HCT116 (cell line): ENCODE measurements around the gene ETFA. TPM values are rescaled to one million over a fixed set of nuclear protein-coding genes. Genes with fewer than 3 reads are reported as not detected.

ENCODE experiments used
- ATAC-seq: fragments of 200-7000 bp; cut with Tn5 transposase; 2 replicates; pipeline ENCODE4 v1.9.1; 2020; ENCODE audit warnings: mild to moderate bottlenecking, moderate library complexity
- BruUV-seq: library from RNA; stranded (reverse); fragments of 400-500 nt; replicated peaks from 2 replicates; lab custom pipeline; 2021; lab: Mats Ljungman, UMichigan
- CTCF ChIA-PET: fragments of 300-600 bp; sonication (Branson Sonifier 250); formaldehyde crosslinking; loops from one replicate; lab custom pipeline; 2021; ENCODE audit warnings: antibody characterized with exemption; lab: Charles Lee
- POLR2A ChIA-PET: fragments of 300-600, 350-600 bp; sonication (Branson Sonifier 250); formaldehyde crosslinking; loops from one replicate; lab custom pipeline; 2021; ENCODE audit warnings: antibody characterized with exemption; lab: Charles Lee
- RAD21 ChIA-PET, 2 experiments: fragments of 300-600 bp; sonication (Branson Sonifier 250); formaldehyde crosslinking; loops; one replicate each; lab custom pipeline; 2023; ENCODE audit warnings: low total read pairs in 2 of 2; ENCODE audit not compliant: uncharacterized antibody in 2 of 2, unreplicated experiment in 2 of 2, low non-redundant PET in 1 of 2; lab: Charles Lee
- DNase-seq: peaks from one replicate; pipeline ENCODE4 v3.0.0-alpha.2; 2010; ENCODE audit warnings: low read depth, low spot score
- H2AFZ ChIP-seq: fragments of 200-600 bp; shearing (Covaris generic), sonication (generic); 2 replicates; pipeline ENCODE4 v1.6.1; 2017; ENCODE audit warnings: low read depth, mixed run types, mixed read lengths, antibody characterized with exemption, low read length; ENCODE audit not compliant: poor library complexity, severe bottlenecking
- H3K27ac ChIP-seq: 2 replicates; pipeline ENCODE4 v1.5.1; 2012; ENCODE audit warnings: low read depth, low read length
- H3K27me3 ChIP-seq: fragments of 200-600 bp; sonication (generic); 2 replicates; pipeline ENCODE4 v1.6.1; 2016; ENCODE audit warnings: mixed run types, low read length, mixed read lengths; ENCODE audit not compliant: insufficient read depth
- H3K36me3 ChIP-seq, 2 experiments: fragments of 200-500 bp in 1 of 2; fragments of 200-600 bp in 1 of 2; sonication (Bioruptor generic) in 1 of 2; sonication (generic) in 1 of 2; 2 replicates each; pipeline versions ENCODE4 v1.5.1 to v1.6.1; 2014 to 2016; ENCODE audit warnings: low read length in 2 of 2, inconsistent platforms in 1 of 2, mixed read lengths in 1 of 2, mixed run types in 1 of 2; ENCODE audit not compliant: insufficient read depth in 2 of 2, control insufficient read depth in 1 of 2
- H3K4me1 ChIP-seq, 2 experiments: fragments of 200-600 bp in 1 of 2; sonication (generic) in 1 of 2; 2 replicates each; pipeline versions ENCODE4 v1.5.1 to v1.6.1; 2012 to 2017; ENCODE audit warnings: low read length in 2 of 2, inconsistent platforms in 1 of 2, mild to moderate bottlenecking in 1 of 2, mixed read lengths in 1 of 2, mixed run types in 1 of 2, moderate library complexity in 1 of 2; ENCODE audit not compliant: insufficient read depth in 2 of 2, control insufficient read depth in 1 of 2
- H3K4me2 ChIP-seq: fragments of 200-600 bp; sonication (generic); 2 replicates; pipeline ENCODE4 v1.6.1; 2017; ENCODE audit warnings: mixed run types, low read length, mixed read lengths
- H3K4me3 ChIP-seq, 2 experiments: fragments of 200-600 bp in 1 of 2; sonication (generic) in 1 of 2; replicated peaks in 1 of 2; 2 replicates each; pipeline ENCODE4 v1.5.1; 2011 to 2016; ENCODE audit warnings: low read length in 2 of 2, control low read depth in 1 of 2, low read depth in 1 of 2, mild to moderate bottlenecking in 1 of 2, mixed read lengths in 1 of 2, mixed run types in 1 of 2
- H3K79me2 ChIP-seq: fragments of 200-600 bp; sonication (generic); 2 replicates; pipeline ENCODE4 v1.6.1; 2017; ENCODE audit warnings: mild to moderate bottlenecking, mixed run types, low read length, moderate library complexity, mixed read lengths; ENCODE audit not compliant: insufficient read depth
- H3K9ac ChIP-seq: fragments of 200-600 bp; sonication (generic); 2 replicates; pipeline ENCODE4 v1.6.1; 2016; ENCODE audit warnings: low read length, mixed read lengths
- H3K9me2 ChIP-seq: fragments of 200-600 bp; sonication (generic), shearing (Covaris generic); 2 replicates; pipeline ENCODE4 v1.6.1; 2017; ENCODE audit warnings: mixed run types, mild to moderate bottlenecking, moderate library complexity; ENCODE audit not compliant: insufficient read depth
- H3K9me3 ChIP-seq, 2 experiments: fragments of 200-500 bp in 1 of 2; fragments of 200-600 bp in 1 of 2; sonication (Bioruptor generic) in 1 of 2; sonication (generic) in 1 of 2; 2 replicates each; pipeline ENCODE4 v1.6.1; 2014 to 2017; ENCODE audit warnings: low read length in 2 of 2, mixed read lengths in 2 of 2, inconsistent platforms in 1 of 2, low read depth in 1 of 2, mild to moderate bottlenecking in 1 of 2, mixed run types in 1 of 2, moderate library complexity in 1 of 2; ENCODE audit not compliant: control insufficient read depth in 1 of 2, insufficient read depth in 1 of 2
- H4K20me1 ChIP-seq: fragments of 200-600 bp; sonication (generic), shearing (Covaris generic); 2 replicates; pipeline ENCODE4 v1.6.1; 2017; ENCODE audit warnings: mixed run types, mild to moderate bottlenecking, moderate library complexity; ENCODE audit not compliant: insufficient read depth
- CEBPB ChIP-seq: IDR thresholded peaks from 2 replicates; pipeline ENCODE4 v1.6.1; 2012; ENCODE audit warnings: low read depth
- EGR1 ChIP-seq: IDR thresholded peaks from 2 replicates; pipeline ENCODE4 v1.6.1; 2012; ENCODE audit warnings: low read depth
- EZH2 ChIP-seq: fragments of 200-600 bp; sonication (generic); IDR thresholded peaks from 2 replicates; pipeline ENCODE4 v1.6.1; 2017; ENCODE audit warnings: antibody characterized with exemption, mixed run types
- EZH2phosphoT487 ChIP-seq: fragments of 200-600 bp; IDR thresholded peaks from 2 replicates; pipeline ENCODE4 v1.6.1; 2018; ENCODE audit warnings: antibody characterized with exemption, borderline replicate concordance
- JUND ChIP-seq: IDR thresholded peaks from 2 replicates; pipeline ENCODE4 v1.6.1; 2012
- SIN3A ChIP-seq: IDR thresholded peaks from 2 replicates; pipeline ENCODE4 v1.6.1; 2012; ENCODE audit warnings: low read depth
- SP1 ChIP-seq: IDR thresholded peaks from 2 replicates; pipeline ENCODE4 v1.6.1; 2012; ENCODE audit warnings: low read depth
- SRF ChIP-seq: IDR thresholded peaks from 2 replicates; pipeline ENCODE4 v1.6.1; 2012; ENCODE audit warnings: low read depth
- TCF7L2 ChIP-seq: IDR thresholded peaks from 2 replicates; pipeline ENCODE4 v1.7.0; 2011; ENCODE audit warnings: borderline replicate concordance, inconsistent platforms; ENCODE audit not compliant: insufficient read depth, insufficient read length; ENCODE audit errors: extremely low read depth
- ZBTB33 ChIP-seq: IDR thresholded peaks from 2 replicates; pipeline ENCODE4 v1.6.1; 2011; ENCODE audit warnings: mild to moderate bottlenecking, low read length, moderate library complexity; ENCODE audit not compliant: insufficient replicate concordance; ENCODE audit errors: extremely low read depth
- ZFX ChIP-seq: fragments of 450-650 bp; IDR thresholded peaks from 2 replicates; pipeline ENCODE4 v1.6.1; 2017
- ZNF274 ChIP-seq: fragments of 200-500 bp; sonication (Bioruptor generic); IDR thresholded peaks from 2 replicates; pipeline ENCODE4 v1.6.1; 2014; ENCODE audit warnings: mild to moderate bottlenecking, low read depth, low read length, inconsistent platforms
- intact Hi-C: fragments of 100-400 bp; cut with micrococcal nuclease; formaldehyde crosslinking; loops from 2 replicates; pipeline ENCODE4 v1.10.0; 2022
- total RNA-seq: library from RNA; stranded (reverse); gene quantifications from one replicate; pipeline ENCODE4 v1.2.1, GENCODE V29; 2021; ENCODE audit not compliant: unreplicated experiment
- TF ChIP-seq, protein P1 (sequence below): IDR thresholded peaks from 2 replicates; pipeline ENCODE4 v1.6.1; 2012

ETFA gene
- total RNA-seq, 1 experiment from 2014 or later: 144 TPM

DNA sequence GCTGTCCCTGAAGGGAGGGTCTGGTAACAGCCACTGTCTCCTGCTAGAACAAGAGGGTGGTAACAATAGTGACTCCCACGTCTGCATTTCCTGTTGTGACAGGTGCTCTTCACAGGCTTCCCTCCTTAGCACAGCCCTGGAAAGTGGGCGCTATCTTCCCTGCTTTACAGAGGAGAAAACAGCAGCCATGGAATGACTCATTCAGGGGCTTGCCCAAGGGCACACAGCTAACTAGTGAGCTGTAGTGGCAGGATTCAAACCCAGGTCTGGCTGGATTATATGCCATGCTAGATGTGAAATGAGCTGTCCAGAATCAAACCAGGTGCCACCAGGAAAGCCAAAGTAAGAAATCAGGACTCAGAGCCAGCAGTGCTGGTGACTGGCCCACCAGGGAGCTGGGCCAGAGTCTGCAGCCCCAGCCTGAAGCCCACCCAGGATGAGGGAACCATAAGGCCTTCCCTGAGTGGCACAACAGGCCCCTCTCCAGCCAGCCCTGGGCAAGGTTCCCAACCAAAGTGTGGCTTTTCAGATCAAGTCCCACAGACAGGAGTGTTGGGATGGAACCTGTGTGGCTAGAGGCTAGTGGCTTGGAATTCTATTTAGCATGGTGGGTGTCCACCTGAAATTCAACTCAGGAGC, 102.4 kb downstream of the ETFA start:
- H3K9me2 ChIP-seq: no peaks in the 10 kb centered on the region
- DNase-seq (no peak), ATAC-seq (no peak)
- H3K4me1 ChIP-seq: no peaks in the 10 kb centered on the region
- H3K9me3 ChIP-seq: no peaks in the 10 kb centered on the region
- intact Hi-C loops: no loop called here
- ChIA-PET CTCF (no interaction called here), POLR2A (interaction anchor here (1.5 kb wide), 1 partner anchor 10 kb away, joined by 3 read pairs; no protein-coding TSS in a partner anchor)
- H2AFZ ChIP-seq: no peak overlapping the region
- H3K9ac ChIP-seq: no peak overlapping the region
- no peak overlapping the region for H3K4me2 ChIP-seq
- TF ChIP-seq ZFX (no peak), EGR1 (no peak), ZBTB33 (no peak), SIN3A (no peak), TCF7L2 (no peak), ZNF274 (no peak), SRF (no peak), EZH2 (no peak), JUND (no peak), SP1 (no peak), EZH2phosphoT487 (no peak), CEBPB (no peak)
- TF ChIP-seq, protein P1, sequence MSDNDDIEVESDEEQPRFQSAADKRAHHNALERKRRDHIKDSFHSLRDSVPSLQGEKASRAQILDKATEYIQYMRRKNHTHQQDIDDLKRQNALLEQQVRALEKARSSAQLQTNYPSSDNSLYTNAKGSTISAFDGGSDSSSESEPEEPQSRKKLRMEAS: no peak
- TF ChIP-seq, all 23 proteins: peak for 0
- RAD21 ChIA-PET: interaction anchor here in 1 of 2 experiments (0.6 kb wide), 1 partner anchor 14 kb away, joined by 3 read pairs; no protein-coding TSS in a partner anchor
- H3K79me2 ChIP-seq: no peaks in the 10 kb centered on the region
- H4K20me1 ChIP-seq: no peaks in the 10 kb centered on the region
- no peak overlapping the region for H3K4me3 ChIP-seq
- no TSS peak for BruUV-seq
- H3K27me3 ChIP-seq: no peaks in the 10 kb centered on the region
- H3K36me3 ChIP-seq: 0 out of 4 replicates have a peak, but pooled peaks cover 0 to 1% of the 10 kb centered on the region in 2 experiments
- H3K27ac ChIP-seq: no peak overlapping the region
